Stimulated activated CD8-positive, alpha-beta memory T cell treated with anti-CD3 and anti-CD28 coated beads, Interleukin-15, amount 100 ng/mL, for 24 hours (primary cell): ENCODE results near the gene LRP1B.

Source experiments
- DNase-seq: peaks from one replicate; pipeline ENCODE4 v3.0.0-alpha.2; 2020; ENCODE audit warnings: low read depth

Gene LRP1B

GRCh38 chr2:141586985-141587384 lies 543.8 kb downstream of the LRP1B start:
- DNase-seq = no peak

GRCh38 chr2:141582213-141582612 lies 548.6 kb downstream of the LRP1B start:
- no peak for DNase-seq

GRCh38 chr2:141579071-141579470 lies 551.7 kb downstream of the LRP1B start:
- no peak for DNase-seq

GRCh38 chr2:141570474-141571131 lies 560.2 kb downstream of the LRP1B start:
- DNase-seq = no peak

GRCh38 chr2:141569941-141570340 lies 560.9 kb downstream of the LRP1B start:
- no peak for DNase-seq

GRCh38 chr2:141565597-141565996 lies 565.2 kb downstream of the LRP1B start:
- no peak for DNase-seq

GRCh38 chr2:141560723-141561122 lies 570.1 kb downstream of the LRP1B start:
- DNase-seq = no peak

GRCh38 chr2:141557329-141558095 lies 573.3 kb downstream of the LRP1B start:
- DNase-seq = no peak

GRCh38 chr2:141555876-141556470 lies 574.8 kb downstream of the LRP1B start:
- DNase-seq = no peak

GRCh38 chr2:141554810-141555209 lies 576.0 kb downstream of the LRP1B start:
- no peak for DNase-seq

- DNase-seq = no peak
Measured at GRCh38 chr2:141534666-141535362, 596.0 kb downstream of the LRP1B start.

GRCh38 chr2:141529659-141530058 lies 601.2 kb downstream of the LRP1B start:
- no peak for DNase-seq

GRCh38 chr2:141528990-141529389 lies 601.8 kb downstream of the LRP1B start:
- DNase-seq = no peak

- DNase-seq = no peak
Measured at GRCh38 chr2:141526760-141527159, 604.1 kb downstream of the LRP1B start.

- no peak for DNase-seq
Measured at GRCh38 chr2:141524777-141525176, 606.0 kb downstream of the LRP1B start.

GRCh38 chr2:141523199-141523598 lies 607.6 kb downstream of the LRP1B start:
- DNase-seq = no peak

- DNase-seq = no peak
Measured at GRCh38 chr2:141522702-141523101, 608.1 kb downstream of the LRP1B start.

- DNase-seq = no peak
Measured at GRCh38 chr2:141522048-141522447, 608.8 kb downstream of the LRP1B start.

- no peak for DNase-seq
Measured at GRCh38 chr2:141519906-141520305, 610.9 kb downstream of the LRP1B start.

- DNase-seq = no peak
Measured at GRCh38 chr2:141517852-141518421, 612.9 kb downstream of the LRP1B start.

GRCh38 chr2:141517180-141517851 lies 613.5 kb downstream of the LRP1B start:
- DNase-seq = no peak

- no peak for DNase-seq
Measured at GRCh38 chr2:141515931-141516330, 614.9 kb downstream of the LRP1B start.
